T-helper 2 cell (primary cell): ENCODE measurements around the gene CCNG2.

Experiments
- DNase-seq, 5 experiments: peaks; one replicate each; pipeline versions ENCODE4 v3.0.0 to v3.0.0-alpha.2; 2012 to 2022

Gene CCNG2

GRCh38 chr4:77178560-77178959 lies 21.6 kb downstream of the CCNG2 start:
- no peak for DNase-seq

GRCh38 chr4:77179519-77179918 lies 22.5 kb downstream of the CCNG2 start:
- peak in 1 of 5 experiments; percentile 54 for DNase-seq

- DNase-seq = no peak
Measured at GRCh38 chr4:77181720-77182119, 24.7 kb downstream of the CCNG2 start.

- no peak for DNase-seq
Measured at GRCh38 chr4:77183777-77184420, 26.9 kb downstream of the CCNG2 start.

- no peak for DNase-seq
Measured at GRCh38 chr4:77184974-77185373, 28.0 kb downstream of the CCNG2 start.

GRCh38 chr4:77185686-77186085 lies 28.7 kb downstream of the CCNG2 start:
- no peak for DNase-seq

- DNase-seq = no peak
Measured at GRCh38 chr4:77187322-77187721, 30.3 kb downstream of the CCNG2 start.

GRCh38 chr4:77188498-77189220 lies 31.7 kb downstream of the CCNG2 start:
- no peak for DNase-seq

GRCh38 chr4:77189412-77189811 lies 32.4 kb downstream of the CCNG2 start:
- no peak for DNase-seq

- no peak for DNase-seq
Measured at GRCh38 chr4:77190053-77190452, 33.0 kb downstream of the CCNG2 start.

GRCh38 chr4:77193046-77193445 lies 36.0 kb downstream of the CCNG2 start:
- DNase-seq = no peak

GRCh38 chr4:77193511-77194102 lies 36.6 kb downstream of the CCNG2 start:
- DNase-seq = peak; percentile 50 to 95 (median 53)

- DNase-seq = peak in 1 of 5 experiments; percentile 73
Measured at GRCh38 chr4:77194366-77194765, 37.4 kb downstream of the CCNG2 start.

GRCh38 chr4:77194989-77195388 lies 38.0 kb downstream of the CCNG2 start:
- DNase-seq = no peak

- DNase-seq = peak in 1 of 5 experiments; percentile 92
Measured at GRCh38 chr4:77196866-77197265, 39.9 kb downstream of the CCNG2 start.

- DNase-seq = no peak
Measured at GRCh38 chr4:77197361-77197760, 40.4 kb downstream of the CCNG2 start.

GRCh38 chr4:77197831-77198230 lies 40.8 kb downstream of the CCNG2 start:
- DNase-seq = no peak

- no peak for DNase-seq
Measured at GRCh38 chr4:77199276-77199675, 42.3 kb downstream of the CCNG2 start.

- no peak for DNase-seq
Measured at GRCh38 chr4:77199701-77200100, 42.7 kb downstream of the CCNG2 start.

- no peak for DNase-seq
Measured at GRCh38 chr4:77201343-77201742, 44.3 kb downstream of the CCNG2 start.

- DNase-seq = peak in 1 of 5 experiments; percentile 46
Measured at GRCh38 chr4:77201857-77202256, 44.9 kb downstream of the CCNG2 start.

GRCh38 chr4:77202491-77202890 lies 45.5 kb downstream of the CCNG2 start:
- DNase-seq = no peak

GRCh38 chr4:77203380-77204197 lies 46.6 kb downstream of the CCNG2 start:
- DNase-seq = peak in 4 of 5 experiments; percentile 33 to 81 (median 44)
